HTR-8/SVneo (cell line): ENCODE results near the gene CFAP73.

Experiments used
- DNase-seq: peaks from one replicate; pipeline ENCODE4 v3.0.0; 2011; ENCODE audit warnings: low spot score, mixed read lengths; ENCODE audit not compliant: insufficient read length
- FAIRE-seq: peaks from 2 replicates; lab custom pipeline; 2011; peaks lifted over from hg19 to GRCh38; lab: Jason Lieb, UNC

The CFAP73 gene

DNA sequence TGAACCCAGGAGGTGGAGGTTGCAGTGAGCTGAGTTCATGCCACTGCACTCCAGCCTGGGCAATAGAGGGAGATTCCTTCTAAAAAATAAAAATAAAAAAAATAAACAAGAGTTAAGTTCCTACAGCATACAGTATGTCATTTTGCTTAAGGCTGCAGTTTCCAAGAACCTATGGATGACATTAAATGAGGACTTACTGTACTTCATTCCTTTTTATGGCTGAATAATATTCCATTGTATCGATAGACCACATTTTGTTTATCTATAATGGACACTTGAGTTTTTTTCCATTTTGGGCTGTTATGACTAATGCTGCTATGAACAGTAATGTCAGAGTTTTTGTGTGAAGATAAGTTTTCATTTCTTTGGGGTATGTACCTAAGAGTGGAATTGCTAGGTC lies 31.4 kb upstream of the CFAP73 start:
- FAIRE-seq (no peak), DNase-seq (no peak)

GRCh38 chr12:113119980-113120669 lies 29.4 kb upstream of the CFAP73 start:
- DNase-seq (no peak), FAIRE-seq (no peak)

GRCh38 chr12:113120670-113121370 lies 28.7 kb upstream of the CFAP73 start:
- peak; percentile 60 for FAIRE-seq

GRCh38 chr12:113127791-113128199 lies 21.7 kb upstream of the CFAP73 start:
- DNase-seq = no peak
- FAIRE-seq = no peak

More at GRCh38 chr12:113120670-113121370, 28.7 kb upstream of the CFAP73 start:
- no peak for DNase-seq

DNA sequence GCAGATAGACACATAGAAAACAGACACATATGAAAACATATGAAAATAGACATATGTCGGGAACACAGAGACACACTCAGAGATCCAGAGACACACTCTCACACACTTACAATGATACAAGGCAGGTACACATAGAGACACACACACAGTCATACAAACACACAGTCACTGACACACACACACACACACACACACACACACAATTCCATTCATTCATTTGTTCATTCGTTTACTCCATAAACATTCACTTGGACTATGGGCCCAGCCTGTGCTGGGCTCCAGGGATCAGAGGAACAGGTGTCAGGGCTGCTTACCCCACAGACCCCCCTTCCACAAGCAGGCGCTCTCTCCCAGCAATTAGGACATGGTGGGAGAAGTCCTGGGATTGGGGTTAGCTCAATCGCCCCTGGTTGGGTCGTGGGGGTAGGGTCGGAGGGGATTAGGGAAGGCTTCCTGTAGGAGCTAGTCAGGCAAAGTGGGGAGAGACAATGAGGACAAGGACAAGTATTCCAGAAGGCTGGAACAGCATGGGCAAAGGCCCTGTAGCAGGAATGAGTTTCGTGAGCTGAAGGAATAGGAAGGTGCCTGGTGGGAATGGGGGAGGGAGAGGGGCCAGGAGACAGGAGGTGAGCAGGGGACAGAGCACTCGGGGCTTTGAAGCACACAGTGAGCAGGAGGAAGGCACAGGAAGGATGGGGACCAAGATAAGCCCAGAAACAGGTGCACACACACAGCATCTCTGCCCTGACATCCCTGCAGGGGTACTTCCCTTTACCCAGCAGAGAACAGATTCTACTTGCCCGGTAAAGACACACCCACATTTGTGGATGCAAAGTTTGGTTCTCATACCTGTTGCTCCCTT lies 20.5 kb upstream of the CFAP73 start:
- no peak for FAIRE-seq
- no peak for DNase-seq

DNA sequence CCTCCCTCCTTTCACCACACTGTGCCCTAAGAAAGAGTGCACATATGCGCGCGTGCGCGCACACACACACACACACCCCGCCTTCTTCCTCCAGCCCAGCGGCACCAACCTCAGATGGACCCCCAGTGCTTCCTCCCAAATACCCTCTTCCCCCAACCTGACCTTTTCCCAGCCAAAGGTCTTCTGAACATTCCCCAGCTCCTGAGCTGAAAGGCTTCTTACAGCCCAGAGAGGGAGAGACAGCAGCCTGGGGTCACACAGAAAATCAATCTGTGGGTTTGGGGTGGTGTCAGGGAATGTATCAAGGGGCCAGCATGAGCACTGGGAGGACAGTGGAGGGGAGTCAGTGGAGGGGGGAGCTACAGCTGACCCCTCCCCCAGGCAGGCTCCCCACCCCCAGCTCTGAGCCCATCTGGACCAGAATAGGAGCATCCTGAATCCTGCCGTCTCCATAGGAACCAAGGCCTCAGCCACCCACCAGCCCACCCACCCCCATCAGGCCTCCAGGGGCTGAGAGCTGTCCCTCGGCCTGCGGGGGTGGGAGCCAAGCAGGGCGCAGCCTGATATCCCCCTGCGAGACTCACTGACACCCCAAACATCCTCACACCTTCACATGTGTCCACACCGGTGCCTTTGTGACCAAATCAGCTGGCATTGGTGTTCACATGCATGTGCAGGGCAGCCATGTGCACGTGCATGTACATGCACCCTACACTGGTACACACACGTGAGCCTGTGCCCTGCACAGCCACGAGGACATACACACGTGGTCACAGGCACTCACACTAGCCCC lies 19.7 kb upstream of the CFAP73 start:
- no peak for DNase-seq
- FAIRE-seq = no peak

DNA sequence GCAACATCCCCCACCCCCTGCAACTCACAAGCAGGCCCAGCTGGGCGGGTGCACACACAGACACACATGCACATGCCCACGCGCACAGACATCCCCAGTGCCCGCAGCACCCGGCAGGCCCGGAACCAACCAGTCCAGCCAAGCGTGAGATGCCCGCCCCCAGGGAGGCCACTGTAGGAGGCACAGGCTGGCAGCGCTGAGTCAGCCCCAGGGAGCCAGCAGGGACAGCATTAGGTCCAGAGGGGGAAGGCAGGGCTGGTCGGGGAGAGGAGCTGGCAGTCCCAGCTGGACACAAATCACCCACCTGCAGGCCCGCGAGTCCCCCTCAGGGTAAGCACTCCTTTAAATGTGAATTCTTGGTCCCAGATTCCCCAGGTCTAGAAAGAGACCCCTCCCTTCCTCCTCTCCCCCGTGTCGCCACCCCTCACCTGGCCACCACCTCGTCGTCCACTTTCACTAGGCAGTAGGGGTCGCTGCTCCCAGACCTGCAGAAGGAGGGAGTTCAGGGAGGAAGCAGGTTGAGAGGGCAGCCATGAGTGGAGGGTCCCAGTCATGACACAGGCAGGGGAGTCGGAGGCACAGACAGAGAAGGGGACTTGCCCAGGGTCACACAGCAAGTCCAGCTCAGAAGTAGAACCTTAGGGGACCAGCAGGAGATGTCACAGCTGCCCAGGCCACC lies 18.9 kb upstream of the CFAP73 start:
- DNase-seq = no peak
- FAIRE-seq = no peak

DNA sequence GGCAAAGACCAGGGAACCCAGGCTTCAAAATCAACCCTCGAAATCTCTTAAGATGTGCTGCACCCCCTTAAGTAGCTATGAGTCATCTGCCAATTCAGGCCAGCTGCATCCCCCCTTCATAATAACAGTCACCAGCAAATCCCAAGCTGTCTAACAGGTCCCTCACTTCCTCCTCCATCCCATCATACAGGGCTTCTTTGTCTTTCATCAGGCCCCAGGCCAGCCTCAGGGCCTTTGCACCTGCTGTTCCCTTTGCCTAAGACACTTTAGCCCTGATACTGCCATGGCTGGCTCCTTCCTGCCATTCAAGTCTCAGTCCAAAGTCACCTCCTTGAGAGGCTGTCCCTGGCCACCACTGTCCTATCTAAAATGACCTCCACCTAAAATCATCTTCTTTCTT lies 18.0 kb upstream of the CFAP73 start:
- DNase-seq (no peak), FAIRE-seq (no peak)

DNA sequence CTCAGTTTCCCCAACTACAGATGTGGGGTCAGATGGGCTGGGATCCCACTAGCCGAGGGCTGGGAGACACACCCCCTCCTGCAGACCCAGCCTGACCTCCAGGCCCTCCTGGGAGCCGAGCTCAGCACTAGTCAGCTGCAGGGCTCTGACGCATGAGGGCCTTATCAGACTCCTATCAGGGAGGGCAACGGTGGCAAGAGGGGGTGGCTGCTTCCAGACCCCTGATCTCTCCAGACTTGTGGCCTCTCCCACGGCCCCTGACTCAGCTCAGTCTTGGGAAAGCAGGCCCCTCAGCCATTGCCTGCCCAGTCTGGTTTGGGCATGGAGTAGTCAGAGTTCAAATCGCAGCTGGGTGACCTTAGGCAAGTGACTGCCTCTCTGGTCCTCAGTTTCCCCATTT lies 16.5 kb upstream of the CFAP73 start:
- FAIRE-seq (no peak), DNase-seq (no peak)

DNA sequence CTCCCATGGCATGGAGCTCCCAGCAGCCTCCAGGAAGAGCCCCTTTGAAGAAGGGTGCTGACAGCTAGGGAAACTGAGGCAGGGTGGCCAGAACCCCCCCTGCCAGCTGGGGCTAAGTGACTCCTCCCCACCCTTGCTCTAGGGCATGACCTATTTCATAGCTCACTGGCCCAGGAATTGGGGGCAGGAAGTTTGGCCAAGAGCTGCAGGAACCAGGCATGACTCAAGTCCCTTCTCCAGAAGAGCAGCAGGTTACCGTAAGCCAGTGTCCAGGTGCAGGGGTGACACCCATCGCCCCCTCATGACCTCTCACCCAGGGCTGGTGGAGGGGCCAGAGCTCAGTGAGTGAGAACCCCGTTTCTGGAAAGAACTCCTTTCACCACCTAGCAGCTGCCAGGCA lies 15.9 kb upstream of the CFAP73 start:
- DNase-seq (no peak), FAIRE-seq (no peak)

DNA sequence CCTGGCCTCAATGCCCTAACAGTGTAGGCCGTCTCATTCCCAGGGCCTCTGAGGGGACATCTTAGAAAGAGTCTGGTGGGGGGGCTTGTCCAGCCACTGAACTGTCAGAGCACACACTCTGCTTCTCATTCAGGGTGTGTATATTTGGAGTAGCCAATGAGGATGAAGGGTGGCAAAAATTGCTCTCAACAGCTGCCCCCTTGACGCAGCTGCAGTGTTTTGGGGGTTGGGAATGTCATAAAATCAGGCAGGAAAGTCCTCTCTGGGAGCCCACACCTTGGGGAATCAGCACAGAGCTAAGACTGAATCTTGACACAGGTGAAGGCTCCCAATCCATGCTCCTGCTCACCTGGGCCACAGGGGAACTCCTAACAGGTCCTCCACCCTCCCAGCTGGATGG lies 15.5 kb upstream of the CFAP73 start:
- FAIRE-seq (no peak), DNase-seq (no peak)

GRCh38 chr12:113134521-113134951 lies 15.0 kb upstream of the CFAP73 start:
- no peak for FAIRE-seq
- no peak for DNase-seq

DNA sequence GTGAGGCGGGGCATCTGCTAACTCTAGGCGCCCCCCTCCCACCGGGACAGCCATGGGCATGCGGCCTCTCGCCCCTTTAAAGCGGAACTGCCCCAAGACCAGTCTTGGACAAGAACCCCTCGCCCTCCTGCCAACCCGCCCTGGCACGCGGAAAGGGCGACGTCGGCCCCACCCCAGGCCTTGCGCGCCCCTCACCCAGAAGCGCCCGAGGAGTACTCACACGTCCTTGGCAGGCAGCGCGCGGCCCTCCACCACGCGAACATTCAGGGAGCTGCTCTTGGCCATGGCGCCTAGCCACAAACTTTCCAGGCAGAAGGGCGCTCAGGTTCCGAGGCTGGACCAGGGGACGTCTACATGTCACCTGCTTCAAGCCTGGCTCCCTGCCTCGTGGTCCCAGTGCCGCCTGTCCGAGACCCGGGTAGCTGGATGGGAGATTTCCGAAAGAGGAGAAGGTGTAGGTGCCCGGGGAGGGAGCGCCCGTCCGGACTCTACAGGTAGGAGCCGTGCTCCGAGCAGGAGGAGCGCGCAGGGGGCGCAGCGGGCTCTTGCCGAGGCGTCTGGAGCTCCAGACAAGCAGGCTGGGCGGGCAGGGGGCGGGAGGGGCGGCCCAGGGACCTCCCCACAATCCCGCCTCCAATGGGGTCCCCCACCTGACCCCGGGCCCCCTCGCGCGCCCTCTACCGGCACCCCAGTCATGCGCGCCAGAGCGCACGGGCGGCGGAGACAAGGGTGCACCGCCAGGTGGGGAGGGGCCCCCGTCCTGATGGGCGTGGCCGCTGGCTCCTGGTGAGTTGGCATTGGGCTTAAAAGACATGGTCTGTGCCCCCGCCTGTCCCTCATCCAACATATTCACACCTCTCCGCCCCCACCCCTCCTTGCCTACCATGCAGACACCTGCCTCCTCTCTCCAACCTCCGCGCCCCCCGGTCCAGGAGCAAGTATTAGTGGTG lies 14.1 kb upstream of the CFAP73 start, which contains the start of gene RASAL1:
Gene RASAL1 (minus strand): TSS at position 584 of the 950 bp plus-strand sequence. CDS start 299 bp downstream, at position 285.
- DNase-seq = peak; percentile 79
- FAIRE-seq = peak; percentile 89

DNA sequence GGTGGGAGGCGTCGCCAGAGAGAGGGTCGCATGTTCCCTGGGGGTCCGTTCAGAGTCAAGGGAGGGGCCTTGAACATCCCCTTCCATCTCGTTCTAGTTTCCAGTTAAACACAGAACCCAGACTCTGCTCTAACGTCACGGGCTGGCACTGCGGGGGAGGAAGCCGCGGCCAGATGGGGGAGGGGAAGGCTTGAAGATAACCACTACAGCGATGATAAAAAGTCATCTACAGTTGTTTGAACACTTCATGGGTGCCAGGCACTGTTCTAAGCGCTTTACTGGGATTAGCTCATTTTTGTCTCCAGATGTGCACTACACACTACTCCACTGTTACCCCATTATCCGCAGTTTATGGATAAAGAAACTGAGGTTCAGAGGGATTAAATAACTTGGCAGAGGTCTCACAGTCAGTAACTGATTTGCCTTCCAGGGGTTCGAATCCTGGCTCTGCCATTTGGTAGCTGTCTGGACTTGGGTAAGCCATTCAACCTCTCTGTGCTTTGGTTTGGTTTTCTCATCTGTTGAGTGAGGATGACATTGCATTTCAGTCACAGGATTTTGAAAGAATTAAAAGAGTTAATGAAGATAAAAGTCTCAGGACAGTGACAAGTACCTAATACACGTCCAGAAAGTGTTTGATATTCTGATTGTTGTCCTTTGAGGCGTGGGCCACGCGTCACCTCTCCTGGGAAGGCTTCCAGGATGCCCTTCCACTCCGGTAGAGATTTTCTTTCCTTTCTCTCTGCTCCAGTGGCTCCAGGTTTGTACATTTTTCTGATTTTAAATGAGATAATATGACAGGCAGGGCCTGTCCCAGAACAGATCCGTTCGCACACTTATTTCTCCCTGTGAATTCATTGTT lies 13.2 kb upstream of the CFAP73 start:
- DNase-seq (peak; percentile 30), FAIRE-seq (no peak)

DNA sequence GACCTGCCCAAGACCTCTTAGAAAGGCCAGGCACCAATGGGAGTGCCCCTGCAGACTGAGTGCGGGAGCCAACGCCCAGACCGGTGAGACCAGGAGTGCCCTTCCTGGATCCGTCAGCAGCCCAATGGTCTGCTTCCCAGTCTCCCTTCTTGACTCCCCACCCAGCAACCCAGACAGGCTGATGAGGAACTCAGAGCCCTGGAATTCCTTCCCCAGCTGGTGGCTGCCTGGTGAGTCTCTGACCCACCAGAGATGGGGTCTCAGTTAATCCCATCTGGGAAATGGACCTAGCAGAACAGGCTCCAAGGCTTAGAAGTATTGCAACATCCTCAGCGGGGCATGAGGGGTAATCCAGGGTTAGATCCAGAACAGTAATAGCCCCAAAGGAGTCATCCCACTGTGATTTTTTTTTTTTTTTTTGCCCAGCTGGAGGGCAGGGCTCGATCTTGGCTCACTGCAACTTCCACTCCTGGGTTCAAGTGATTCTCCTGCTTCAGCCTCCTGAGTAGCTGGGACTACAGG lies 12.5 kb upstream of the CFAP73 start:
- FAIRE-seq (no peak), DNase-seq (no peak)

GRCh38 chr12:113137861-113138783 lies 11.4 kb upstream of the CFAP73 start:
- no peak for DNase-seq
- no peak for FAIRE-seq
